WTC11 (cell line): ENCODE results near the gene PHYHD1. TPM values are rescaled to one million over a fixed set of nuclear protein-coding genes. Genes with fewer than 3 reads are reported as not detected.
A peak's percentile ranks its signal among the peaks of the same experiment; 100 is the strongest.

ENCODE experiments used
- ATAC-seq: fragments of 200-7000 bp; cut with Tn5 transposase; 2 replicates; pipeline ENCODE4 v1.10.0; 2021; ENCODE audit warnings: mild to moderate bottlenecking, moderate library complexity
- CTCF ChIA-PET: fragments of 300-600 bp; sonication (Branson Sonifier 250); formaldehyde crosslinking; loops from one replicate; lab custom pipeline; 2021; ENCODE audit warnings: antibody characterized with exemption; lab: Charles Lee
- POLR2A ChIA-PET: fragments of 350-600 bp; sonication (Branson Sonifier 250); formaldehyde crosslinking; loops from one replicate; lab custom pipeline; 2021; ENCODE audit warnings: antibody characterized with exemption; lab: Charles Lee
- DNase-seq: peaks from one replicate; pipeline ENCODE4 v3.0.0; 2021; ENCODE audit warnings: low spot score
- H3K27ac Mint-ChIP-seq: 2 replicates; pipeline ENCODE4 v1.8.0; 2021; ENCODE audit warnings: mixed read lengths
- H3K27me3 Mint-ChIP-seq: 2 replicates; pipeline ENCODE4 v1.8.0; 2021; ENCODE audit warnings: low read depth, mild to moderate bottlenecking, moderate library complexity, mixed read lengths
- H3K36me3 Mint-ChIP-seq: 2 replicates; pipeline ENCODE4 v1.8.0; 2021; ENCODE audit warnings: mixed read lengths
- H3K4me1 Mint-ChIP-seq: 2 replicates; pipeline ENCODE4 v1.8.0; 2022; ENCODE audit warnings: mixed read lengths
- H3K4me3 Mint-ChIP-seq: 2 replicates; pipeline ENCODE4 v1.8.0; 2021; ENCODE audit warnings: mild to moderate bottlenecking, moderate library complexity, mixed read lengths
- H3K9me3 Mint-ChIP-seq: 2 replicates; pipeline ENCODE4 v1.8.0; 2021; ENCODE audit warnings: mixed read lengths
- E2F4 ChIP-seq: sonication (generic); formaldehyde crosslinking; IDR thresholded peaks from 2 replicates; pipeline ENCODE4 v1.8.1; 2022; ENCODE audit warnings: low read depth, mild to moderate bottlenecking, moderate library complexity, missing genetic modification reagents, borderline replicate concordance
- EMX1 ChIP-seq: fragments of 250-450 bp; sonication (Bioruptor Pico); IDR thresholded peaks from 2 replicates; pipeline ENCODE4 v1.8.0; 2021; ENCODE audit warnings: mild to moderate bottlenecking
- ETV6 ChIP-seq: sonication (generic); formaldehyde crosslinking; IDR thresholded peaks from 2 replicates; pipeline ENCODE4 v1.8.1; 2022; ENCODE audit warnings: mild to moderate bottlenecking, missing genetic modification reagents
- NFATC4 ChIP-seq: fragments of 250-450 bp; sonication (Bioruptor Pico); IDR thresholded peaks from 2 replicates; pipeline ENCODE4 v1.9.0; 2021; ENCODE audit warnings: mild to moderate bottlenecking
- NFYB ChIP-seq: sonication (generic); formaldehyde crosslinking; conservative IDR thresholded peaks from 2 replicates; pipeline ENCODE4 v1.8.0; 2022; ENCODE audit warnings: low read depth, missing genetic modification reagents
- SMAD4 ChIP-seq: sonication (generic); formaldehyde crosslinking; IDR thresholded peaks from 2 replicates; pipeline ENCODE4 v1.8.0; 2022; ENCODE audit warnings: mild to moderate bottlenecking, missing genetic modification reagents
- SP1 ChIP-seq: sonication (generic); formaldehyde crosslinking; conservative IDR thresholded peaks from 2 replicates; pipeline ENCODE4 v1.8.1; 2022; ENCODE audit warnings: missing genetic modification reagents
- STAT6 ChIP-seq: sonication (generic); formaldehyde crosslinking; conservative IDR thresholded peaks from 2 replicates; pipeline ENCODE4 v1.8.1; 2023; ENCODE audit warnings: mild to moderate bottlenecking, low read depth, missing genetic modification reagents, moderate library complexity
- TEAD4 ChIP-seq: sonication (generic); formaldehyde crosslinking; IDR thresholded peaks from 2 replicates; pipeline ENCODE4 v1.8.0; 2022; ENCODE audit warnings: mild to moderate bottlenecking, missing genetic modification reagents
- USF2 ChIP-seq: sonication (generic); formaldehyde crosslinking; IDR thresholded peaks from 2 replicates; pipeline ENCODE4 v1.8.1; 2023; ENCODE audit warnings: mild to moderate bottlenecking, missing genetic modification reagents, moderate library complexity
- ZBTB21 ChIP-seq: sonication (generic); formaldehyde crosslinking; IDR thresholded peaks from 2 replicates; pipeline ENCODE4 v1.8.1; 2023; ENCODE audit warnings: mild to moderate bottlenecking, missing genetic modification reagents, borderline replicate concordance
- ZNF232 ChIP-seq: sonication (generic); formaldehyde crosslinking; IDR thresholded peaks from 2 replicates; pipeline ENCODE4 v1.8.0; 2022; ENCODE audit warnings: mild to moderate bottlenecking, missing genetic modification reagents
- ZNF532 ChIP-seq: fragments of 250-450 bp; sonication (Bioruptor Pico); IDR thresholded peaks from 2 replicates; pipeline ENCODE4 v1.9.0; 2021; ENCODE audit warnings: mild to moderate bottlenecking, borderline replicate concordance
- ZNF671 ChIP-seq: fragments of 250-450 bp; sonication (Bioruptor Pico); IDR thresholded peaks from 2 replicates; pipeline ENCODE4 v1.8.0; 2021; ENCODE audit warnings: mild to moderate bottlenecking
- ZSCAN18 ChIP-seq: fragments of 250-450 bp; sonication (Bioruptor Pico); IDR thresholded peaks from 2 replicates; pipeline ENCODE4 v2.1.2; 2022; ENCODE audit warnings: mild to moderate bottlenecking, moderate library complexity
- total RNA-seq: library from RNA; stranded (reverse); gene quantifications from 3 replicates; pipeline ENCODE4 v1.2.3, GENCODE V29; 2021
- TF ChIP-seq, protein P1 (sequence below): sonication (generic); formaldehyde crosslinking; IDR thresholded peaks from 2 replicates; pipeline ENCODE4 v1.8.0; 2022; ENCODE audit warnings: mild to moderate bottlenecking, missing genetic modification reagents
- TF ChIP-seq, protein P2 (sequence below): sonication (generic); formaldehyde crosslinking; IDR thresholded peaks from 2 replicates; pipeline ENCODE4 v1.8.1; 2023; ENCODE audit warnings: mild to moderate bottlenecking, missing genetic modification reagents
- TF ChIP-seq, protein P3 (sequence below): sonication (generic); formaldehyde crosslinking; IDR thresholded peaks from 2 replicates; pipeline ENCODE4 v1.8.0; 2022; ENCODE audit warnings: mild to moderate bottlenecking, missing genetic modification reagents
- TF ChIP-seq, protein P4 (sequence below): sonication (generic); formaldehyde crosslinking; IDR thresholded peaks from 2 replicates; pipeline ENCODE4 v1.8.1; 2022; ENCODE audit warnings: mild to moderate bottlenecking, missing genetic modification reagents, moderate library complexity, borderline replicate concordance

Gene PHYHD1
- total RNA-seq, 1 experiment from 2014 or later: 14.6 TPM

- H3K27me3 Mint-ChIP-seq: no peaks in the 10 kb centered on the region
- H3K4me3 Mint-ChIP-seq: peak overlapping the region; percentile 93
- ChIA-PET CTCF (interaction anchor here (1.3 to 1.8 kb wide), 2 partner anchors 18 to 45 kb away, joined by 3 to 8 read pairs; no protein-coding TSS in a partner anchor), POLR2A (no interaction called here)
- peaks cover 18% of the 10 kb centered on the region for H3K36me3 Mint-ChIP-seq
- no peaks in the 10 kb centered on the region for H3K9me3 Mint-ChIP-seq
- ATAC-seq (no peak), DNase-seq (no peak)
- H3K4me1 Mint-ChIP-seq: peaks cover 57% of the 10 kb centered on the region
- H3K27ac Mint-ChIP-seq: peak overlapping the region; percentile 92
- TF ChIP-seq, protein P1, sequence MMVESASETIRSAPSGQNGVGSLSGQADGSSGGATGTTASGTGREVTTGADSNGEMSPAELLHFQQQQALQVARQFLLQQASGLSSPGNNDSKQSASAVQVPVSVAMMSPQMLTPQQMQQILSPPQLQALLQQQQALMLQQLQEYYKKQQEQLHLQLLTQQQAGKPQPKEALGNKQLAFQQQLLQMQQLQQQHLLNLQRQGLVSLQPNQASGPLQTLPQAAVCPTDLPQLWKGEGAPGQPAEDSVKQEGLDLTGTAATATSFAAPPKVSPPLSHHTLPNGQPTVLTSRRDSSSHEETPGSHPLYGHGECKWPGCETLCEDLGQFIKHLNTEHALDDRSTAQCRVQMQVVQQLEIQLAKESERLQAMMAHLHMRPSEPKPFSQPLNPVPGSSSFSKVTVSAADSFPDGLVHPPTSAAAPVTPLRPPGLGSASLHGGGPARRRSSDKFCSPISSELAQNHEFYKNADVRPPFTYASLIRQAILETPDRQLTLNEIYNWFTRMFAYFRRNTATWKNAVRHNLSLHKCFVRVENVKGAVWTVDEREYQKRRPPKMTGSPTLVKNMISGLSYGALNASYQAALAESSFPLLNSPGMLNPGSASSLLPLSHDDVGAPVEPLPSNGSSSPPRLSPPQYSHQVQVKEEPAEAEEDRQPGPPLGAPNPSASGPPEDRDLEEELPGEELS: peak; percentile 55; the same call in 1 of the 2 replicates
- TF ChIP-seq ZSCAN18 (CRISPR knock-in tag) (no peak), SMAD4 (0 out of 2 replicates have a peak, but pooled peaks have one; percentile 24), STAT6 (no peak), ETV6 (CRISPR knock-in tag) (no peak), ZNF532 (CRISPR knock-in tag) (no peak), SP1 (CRISPR knock-in tag) (no peak), NFYB (no peak), ZNF232 (no peak), TEAD4 (CRISPR knock-in tag) (no peak), E2F4 (CRISPR knock-in tag) (no peak), NFATC4 (no peak), ZBTB21 (no peak), ZNF671 (no peak), EMX1 (CRISPR knock-in tag) (no peak), USF2 (no peak)
- TF ChIP-seq, protein P2, sequence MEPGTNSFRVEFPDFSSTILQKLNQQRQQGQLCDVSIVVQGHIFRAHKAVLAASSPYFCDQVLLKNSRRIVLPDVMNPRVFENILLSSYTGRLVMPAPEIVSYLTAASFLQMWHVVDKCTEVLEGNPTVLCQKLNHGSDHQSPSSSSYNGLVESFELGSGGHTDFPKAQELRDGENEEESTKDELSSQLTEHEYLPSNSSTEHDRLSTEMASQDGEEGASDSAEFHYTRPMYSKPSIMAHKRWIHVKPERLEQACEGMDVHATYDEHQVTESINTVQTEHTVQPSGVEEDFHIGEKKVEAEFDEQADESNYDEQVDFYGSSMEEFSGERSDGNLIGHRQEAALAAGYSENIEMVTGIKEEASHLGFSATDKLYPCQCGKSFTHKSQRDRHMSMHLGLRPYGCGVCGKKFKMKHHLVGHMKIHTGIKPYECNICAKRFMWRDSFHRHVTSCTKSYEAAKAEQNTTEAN (CRISPR knock-in tag): no peak
- TF ChIP-seq, protein P3, sequence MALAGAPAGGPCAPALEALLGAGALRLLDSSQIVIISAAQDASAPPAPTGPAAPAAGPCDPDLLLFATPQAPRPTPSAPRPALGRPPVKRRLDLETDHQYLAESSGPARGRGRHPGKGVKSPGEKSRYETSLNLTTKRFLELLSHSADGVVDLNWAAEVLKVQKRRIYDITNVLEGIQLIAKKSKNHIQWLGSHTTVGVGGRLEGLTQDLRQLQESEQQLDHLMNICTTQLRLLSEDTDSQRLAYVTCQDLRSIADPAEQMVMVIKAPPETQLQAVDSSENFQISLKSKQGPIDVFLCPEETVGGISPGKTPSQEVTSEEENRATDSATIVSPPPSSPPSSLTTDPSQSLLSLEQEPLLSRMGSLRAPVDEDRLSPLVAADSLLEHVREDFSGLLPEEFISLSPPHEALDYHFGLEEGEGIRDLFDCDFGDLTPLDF: no peak
- TF ChIP-seq, protein P4, sequence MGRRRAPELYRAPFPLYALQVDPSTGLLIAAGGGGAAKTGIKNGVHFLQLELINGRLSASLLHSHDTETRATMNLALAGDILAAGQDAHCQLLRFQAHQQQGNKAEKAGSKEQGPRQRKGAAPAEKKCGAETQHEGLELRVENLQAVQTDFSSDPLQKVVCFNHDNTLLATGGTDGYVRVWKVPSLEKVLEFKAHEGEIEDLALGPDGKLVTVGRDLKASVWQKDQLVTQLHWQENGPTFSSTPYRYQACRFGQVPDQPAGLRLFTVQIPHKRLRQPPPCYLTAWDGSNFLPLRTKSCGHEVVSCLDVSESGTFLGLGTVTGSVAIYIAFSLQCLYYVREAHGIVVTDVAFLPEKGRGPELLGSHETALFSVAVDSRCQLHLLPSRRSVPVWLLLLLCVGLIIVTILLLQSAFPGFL (CRISPR knock-in tag): no peak
These were observed 37.8 kb upstream of the PHYHD1 start for GRCh38 chr9:128882677-128883603.
